GM18907 (cell line): ENCODE data around the gene FLRT1.

Experiments
- ATAC-seq: cut with Tn5 transposase; IDR thresholded peaks from one replicate; pipeline ENCODE4 v1.9.1; 2021; ENCODE audit warnings: mild to moderate bottlenecking, moderate library complexity; ENCODE audit not compliant: unreplicated experiment

FLRT1 gene

DNA sequence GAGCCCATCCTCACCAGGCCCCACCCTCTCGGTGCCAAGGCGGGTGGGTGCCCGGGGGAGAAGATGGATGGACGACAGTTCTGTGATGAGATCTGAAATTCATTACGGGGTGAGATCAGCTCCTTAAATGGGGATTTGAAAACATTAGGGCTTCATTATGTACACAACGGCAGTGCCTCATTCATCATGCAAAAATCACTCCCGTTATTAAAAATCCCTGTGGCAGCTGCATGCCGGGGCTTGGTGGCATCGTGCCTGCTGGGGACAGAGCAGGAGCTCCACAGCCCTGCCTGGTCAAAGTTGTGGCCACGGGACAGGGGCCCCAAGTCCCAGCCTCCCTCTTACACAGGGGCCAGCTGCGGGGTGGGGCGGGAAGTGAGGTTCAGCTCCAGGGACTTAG is 29.3 kb upstream of the FLRT1 start:
- no peak for ATAC-seq

DNA sequence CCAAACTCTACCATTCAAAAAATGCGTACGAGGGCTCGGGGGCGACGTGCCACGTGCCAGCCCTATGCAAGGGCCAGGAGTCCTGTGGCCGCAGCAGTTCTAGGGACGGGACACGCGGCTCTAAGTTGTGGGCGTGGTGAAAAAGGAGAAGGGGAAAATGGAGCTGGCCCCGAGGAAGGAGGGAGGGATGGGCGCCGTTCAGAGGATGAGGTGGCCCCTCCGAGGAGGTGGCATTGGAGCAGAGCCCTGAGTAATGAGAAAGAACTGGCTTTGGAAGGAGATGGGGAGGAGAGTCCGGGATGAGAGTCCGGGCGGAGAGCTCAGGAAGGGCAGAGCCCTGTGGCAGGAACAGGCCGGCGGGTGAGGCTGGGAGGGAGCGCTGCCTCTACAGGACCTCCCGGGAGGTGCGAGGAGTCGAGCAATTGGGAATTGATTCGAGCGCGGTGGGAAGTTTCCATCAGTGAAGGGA is 28.5 kb upstream of the FLRT1 start:
- ATAC-seq: no peak

DNA sequence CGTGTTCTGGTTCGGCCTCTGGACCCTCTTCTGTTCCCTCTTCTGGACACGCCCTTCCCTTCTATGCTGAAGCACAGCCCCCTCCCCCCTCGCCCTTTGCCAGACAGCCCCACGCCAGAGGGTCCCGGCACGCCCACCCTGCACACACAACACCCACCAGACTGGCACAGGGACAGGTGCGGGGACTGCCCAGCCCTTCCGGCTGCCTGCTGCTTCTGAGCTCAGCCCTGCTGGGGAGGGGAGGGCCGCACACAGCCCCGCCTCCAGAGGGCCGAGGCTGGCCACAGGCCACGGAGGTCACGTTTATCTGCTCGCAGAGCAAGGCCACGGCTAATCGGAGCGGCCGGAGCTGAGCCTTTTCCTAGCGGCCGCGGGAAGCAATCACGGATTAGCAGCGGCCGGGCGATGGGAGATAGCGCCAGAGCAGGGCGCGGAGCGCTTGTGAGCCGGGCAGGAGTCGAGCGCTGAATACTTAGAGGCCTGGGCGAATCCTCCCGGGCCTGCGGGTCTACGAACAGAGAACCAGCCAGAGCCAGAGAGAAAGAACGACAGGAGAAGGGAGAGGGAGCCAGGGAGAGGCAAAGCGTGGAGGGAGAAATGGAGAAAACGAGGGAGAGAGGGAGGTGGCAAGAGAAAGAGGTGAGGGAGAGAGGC is 28.0 kb upstream of the FLRT1 start:
- no peak for ATAC-seq

DNA sequence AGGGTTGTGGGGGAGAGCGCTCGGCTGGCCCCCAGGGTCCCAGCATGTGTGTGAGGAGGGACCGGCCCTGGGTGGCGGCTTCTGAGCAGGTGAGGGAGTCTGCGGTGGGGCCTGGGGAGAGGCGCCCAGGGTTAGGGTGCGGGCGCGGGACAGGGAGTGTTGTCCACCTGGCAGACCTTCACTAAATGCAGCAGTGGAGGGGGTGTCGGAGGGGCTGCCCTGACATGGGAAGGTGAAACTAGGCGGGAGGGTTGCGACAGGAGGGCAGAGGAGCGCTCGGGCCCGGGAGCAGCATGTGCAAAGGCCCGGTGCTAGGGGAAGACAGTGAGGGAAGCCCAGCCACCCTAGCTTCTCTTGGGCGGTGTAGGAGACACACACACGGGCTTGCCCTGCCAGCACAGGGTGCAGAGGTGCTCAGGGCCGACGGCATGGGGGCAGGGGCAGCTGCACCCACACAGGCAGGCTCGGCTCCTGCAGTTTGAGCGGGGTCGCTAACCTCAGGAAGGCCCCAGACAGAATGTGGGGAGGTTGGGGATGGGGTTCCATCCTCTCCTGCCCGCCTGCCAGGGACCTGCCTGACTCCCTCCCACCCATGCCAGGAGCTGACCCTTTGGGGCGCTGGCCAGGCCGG is 27.3 kb upstream of the FLRT1 start:
- no peak for ATAC-seq

DNA sequence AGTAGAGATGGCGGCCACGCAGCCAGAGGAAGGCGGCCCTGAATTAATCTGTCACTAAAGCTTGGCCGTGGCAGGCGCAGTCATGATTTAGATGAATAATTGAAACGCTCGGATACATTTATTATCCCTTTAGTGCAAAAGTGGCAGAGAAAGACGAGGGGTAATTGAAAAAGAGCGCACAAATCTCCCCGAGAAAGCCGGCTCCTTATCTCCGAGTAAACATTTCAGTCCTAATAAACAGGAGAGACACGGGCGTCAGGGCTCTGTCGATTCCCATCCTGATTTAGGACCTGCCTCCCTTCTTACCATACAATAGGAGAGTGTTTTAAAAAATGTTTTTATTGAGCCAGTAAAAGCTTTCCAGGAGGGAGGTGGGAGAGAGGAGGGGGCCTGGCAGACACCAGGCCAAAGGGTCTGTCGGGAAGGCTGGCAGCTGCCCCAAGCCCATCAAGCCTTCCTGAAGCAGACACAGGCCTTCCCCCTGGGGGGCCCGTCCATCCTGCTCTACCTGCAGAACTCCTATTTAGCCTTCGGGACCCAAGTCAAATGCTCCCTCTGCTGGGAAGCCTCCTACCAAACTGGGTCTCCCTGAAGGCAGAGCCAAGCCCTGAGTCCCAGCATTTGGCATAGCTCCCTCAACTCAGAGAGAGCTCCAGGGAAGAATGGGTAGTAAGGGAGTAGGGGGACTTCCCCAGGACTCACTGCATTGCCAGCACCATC is 26.7 kb upstream of the FLRT1 start:
- ATAC-seq: no peak

DNA sequence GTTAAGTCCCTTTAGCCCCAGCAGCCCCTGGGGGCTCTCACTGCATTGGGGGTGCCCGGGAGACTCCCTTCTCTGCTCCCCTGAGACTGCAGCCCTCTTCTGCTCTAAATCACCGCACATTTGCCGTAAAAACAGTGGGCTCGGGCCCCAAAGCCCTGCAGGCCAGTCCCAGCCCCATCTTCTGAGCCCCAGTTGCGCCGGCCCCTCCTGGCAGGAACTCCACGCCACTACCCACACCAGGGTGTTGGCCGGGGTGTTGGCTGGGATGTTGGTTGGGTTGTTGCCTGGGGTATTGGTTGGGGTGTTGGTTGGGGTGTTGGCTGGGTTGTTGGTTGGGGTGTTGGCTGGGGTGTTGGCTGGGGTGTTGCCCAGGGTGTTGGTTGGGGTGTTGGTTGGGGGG is 26.0 kb upstream of the FLRT1 start:
- ATAC-seq: no peak

DNA sequence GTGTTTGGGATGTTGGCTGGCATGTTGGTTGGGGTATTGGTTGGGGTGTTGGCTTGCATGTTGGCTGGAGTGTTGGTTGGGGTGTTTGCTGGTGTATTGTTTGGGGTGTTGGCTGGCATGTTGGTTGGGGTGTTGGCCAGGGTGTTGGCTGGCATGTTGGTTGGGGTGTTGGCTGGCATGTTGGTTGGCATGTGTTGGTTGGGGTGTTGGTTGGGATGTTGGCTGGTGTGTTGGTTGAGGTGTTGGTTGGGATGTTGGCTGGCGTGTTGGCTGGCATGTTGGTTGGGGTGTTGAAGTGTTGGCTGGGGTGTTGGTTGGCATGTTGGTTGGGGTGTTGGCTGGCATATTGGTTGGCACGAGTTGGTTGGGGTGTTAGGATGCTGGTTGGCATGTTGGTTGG is 24.9 kb upstream of the FLRT1 start:
- no peak for ATAC-seq

DNA sequence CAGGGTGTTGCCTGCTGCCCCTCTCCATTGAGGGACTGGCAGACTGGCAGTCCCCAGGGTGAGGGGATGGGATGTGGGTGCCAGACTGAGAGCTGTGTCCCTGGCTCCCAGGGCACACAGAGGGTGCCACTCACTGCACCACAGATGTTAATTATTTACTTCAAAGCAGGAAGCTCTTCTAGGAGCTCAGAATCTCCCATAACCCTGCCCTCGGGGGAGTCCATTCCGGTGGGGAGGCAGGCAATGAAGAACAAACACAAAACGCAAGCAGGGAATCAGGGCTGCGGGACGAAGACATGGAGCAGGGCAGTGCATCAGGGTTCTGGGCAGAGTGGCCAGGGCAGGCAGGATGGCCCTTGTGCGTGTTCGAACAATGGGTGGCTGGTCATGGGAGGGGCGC is 24.4 kb upstream of the FLRT1 start:
- no peak for ATAC-seq

DNA sequence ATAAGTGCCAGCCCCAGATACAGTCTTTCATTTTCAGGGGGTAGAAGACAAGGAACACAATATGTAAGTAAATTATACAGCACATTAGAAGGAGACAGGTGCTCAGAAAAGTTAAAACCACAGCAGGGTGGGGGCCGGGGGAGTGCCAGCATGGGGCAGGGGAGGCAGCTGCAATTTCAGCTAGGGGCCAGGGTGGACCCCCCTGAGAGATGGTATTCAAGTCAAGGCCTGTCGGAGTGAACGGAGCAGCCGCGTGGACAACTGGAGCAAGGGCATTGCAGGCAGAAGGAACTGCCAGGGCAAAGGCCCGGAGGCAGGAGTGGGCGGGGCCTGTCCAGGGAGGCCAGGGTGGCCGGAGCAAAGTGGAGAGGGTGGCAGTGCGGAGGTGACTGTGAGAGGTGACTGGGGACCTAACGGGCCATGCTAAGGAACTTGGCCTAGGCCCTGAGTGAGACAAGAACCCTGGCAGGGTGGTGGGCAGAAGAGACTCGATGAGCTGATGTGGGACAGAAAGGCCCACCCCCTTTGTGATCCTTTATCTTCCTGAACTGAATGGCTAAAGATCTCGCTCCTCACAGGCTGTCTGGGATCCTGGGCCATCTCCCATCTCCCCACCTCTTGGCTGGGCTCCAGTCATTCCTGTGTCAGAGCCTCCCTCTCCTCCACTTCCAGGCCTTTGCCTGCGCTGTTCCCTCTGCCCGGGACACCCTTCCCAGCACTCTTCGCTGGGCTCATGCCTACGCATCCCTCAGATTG is 22.4 kb upstream of the FLRT1 start:
- ATAC-seq: no peak

DNA sequence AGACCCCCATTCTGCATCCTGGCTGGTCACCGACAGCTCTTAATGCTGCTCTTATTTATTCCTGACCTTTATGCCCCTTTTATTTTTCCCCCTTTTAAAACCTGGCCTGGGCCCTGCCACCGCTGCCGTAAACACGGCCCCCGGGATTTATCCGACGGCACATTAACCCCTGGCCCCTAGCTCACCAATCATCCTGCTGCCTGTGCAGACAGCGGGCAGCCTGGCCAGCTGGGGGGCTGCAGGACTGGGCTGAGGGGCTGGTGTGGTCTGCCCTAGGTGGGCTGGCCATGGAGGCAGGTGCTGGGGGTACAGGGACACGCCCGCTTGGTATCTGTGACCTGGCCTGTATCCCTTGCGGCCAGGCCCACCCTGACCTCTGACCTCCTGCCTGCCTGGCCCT is 21.4 kb upstream of the FLRT1 start:
- ATAC-seq: no peak

DNA sequence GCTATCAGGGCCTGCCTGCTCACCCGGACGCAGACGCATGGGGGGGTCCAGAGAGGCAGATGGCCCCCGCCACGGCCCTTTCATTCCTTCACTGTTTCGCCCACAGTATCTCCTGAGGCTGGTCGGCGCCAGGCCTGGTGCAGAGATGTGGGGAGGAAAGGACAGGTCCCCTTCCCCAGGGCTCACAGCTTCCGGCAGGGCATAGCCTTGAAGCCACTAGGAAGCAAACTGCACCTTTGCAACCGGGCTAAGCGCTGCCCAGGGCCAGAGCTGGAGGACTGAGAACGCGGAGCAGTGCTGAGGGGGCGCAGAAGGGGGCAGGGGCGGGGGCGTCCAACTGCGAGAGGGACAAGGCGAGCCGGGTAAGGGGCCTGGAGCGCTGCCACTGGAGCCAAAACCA is 20.2 kb upstream of the FLRT1 start:
- ATAC-seq: no peak

DNA sequence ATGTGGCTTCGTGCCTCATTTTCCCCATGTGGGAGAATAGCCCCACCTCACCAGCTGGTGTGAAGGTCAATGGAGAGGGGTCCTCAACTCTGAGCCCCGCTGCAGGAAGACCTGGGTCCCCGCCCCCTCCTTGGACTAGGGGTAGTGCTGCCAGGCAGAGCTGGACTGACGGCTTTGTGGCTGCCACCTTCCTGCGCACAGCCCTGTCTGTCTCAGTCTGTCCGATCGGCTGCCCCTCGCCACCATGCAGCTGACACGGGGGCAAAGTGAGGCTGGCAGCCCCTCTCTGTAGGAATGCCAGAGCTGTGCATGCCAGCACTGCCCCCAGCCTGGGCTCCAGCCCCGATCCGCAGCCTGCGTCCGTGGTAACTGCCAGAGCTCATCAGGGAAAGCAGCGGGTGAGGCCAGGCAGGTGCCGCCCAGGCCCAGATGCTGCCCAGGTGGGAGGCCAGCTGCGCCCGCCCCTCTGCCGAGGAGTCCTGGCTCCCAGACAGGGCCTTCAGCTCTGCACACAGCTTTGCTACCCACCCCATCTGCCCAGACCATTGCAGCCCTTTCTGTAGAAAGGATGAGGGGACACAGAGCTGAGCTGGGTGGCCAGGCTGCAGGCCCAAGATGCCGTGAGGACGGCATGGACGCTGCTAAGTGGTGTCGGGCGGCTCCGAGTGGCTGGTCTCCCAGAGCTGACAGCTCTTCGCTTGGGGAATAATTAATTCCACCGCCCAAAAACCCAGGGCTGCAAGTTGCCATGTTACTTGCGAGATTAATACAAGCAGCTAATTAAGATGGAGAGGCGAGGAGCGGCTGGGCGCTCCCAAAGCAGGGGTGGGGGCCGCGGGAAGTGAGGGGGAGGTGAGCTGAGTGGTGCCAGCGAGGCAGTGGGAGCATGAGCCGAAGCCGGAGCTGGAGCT is 19.5 kb upstream of the FLRT1 start:
- ATAC-seq: no peak

DNA sequence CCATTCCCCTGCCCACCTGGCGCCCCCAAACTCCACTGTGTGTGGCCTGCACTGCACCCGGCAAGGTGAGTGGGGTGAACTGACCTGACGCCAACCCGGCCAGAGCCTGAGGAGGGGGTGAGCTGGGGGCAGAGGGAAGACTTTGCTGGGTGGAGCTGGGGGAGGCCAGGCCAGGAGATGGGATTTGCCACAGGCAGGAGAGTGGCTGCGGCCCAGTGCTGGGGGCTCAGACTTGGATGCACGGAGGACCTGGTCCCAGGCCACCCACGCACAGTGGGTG is 17.8 kb upstream of the FLRT1 start:
- ATAC-seq: no peak

DNA sequence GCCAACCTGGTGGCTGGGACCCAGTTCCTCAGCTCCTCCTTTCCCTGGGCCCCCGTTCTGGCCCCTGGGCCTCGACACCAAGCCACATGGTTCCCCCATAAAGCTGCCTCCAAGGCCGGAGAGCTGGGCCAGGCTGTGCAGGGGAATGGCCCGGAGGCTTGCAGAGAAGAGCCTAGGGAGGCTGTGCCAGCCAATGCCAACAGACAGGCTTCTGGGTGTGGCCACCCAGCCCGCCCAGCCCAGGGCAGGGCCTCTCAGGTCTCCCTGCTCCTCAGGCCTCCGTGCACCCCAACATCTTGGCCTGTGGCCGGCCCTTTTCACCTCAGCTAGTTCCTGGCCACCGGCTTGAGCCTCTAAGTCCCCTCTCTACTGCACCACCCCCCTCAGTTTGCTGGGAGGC is 17.4 kb upstream of the FLRT1 start:
- no peak for ATAC-seq

DNA sequence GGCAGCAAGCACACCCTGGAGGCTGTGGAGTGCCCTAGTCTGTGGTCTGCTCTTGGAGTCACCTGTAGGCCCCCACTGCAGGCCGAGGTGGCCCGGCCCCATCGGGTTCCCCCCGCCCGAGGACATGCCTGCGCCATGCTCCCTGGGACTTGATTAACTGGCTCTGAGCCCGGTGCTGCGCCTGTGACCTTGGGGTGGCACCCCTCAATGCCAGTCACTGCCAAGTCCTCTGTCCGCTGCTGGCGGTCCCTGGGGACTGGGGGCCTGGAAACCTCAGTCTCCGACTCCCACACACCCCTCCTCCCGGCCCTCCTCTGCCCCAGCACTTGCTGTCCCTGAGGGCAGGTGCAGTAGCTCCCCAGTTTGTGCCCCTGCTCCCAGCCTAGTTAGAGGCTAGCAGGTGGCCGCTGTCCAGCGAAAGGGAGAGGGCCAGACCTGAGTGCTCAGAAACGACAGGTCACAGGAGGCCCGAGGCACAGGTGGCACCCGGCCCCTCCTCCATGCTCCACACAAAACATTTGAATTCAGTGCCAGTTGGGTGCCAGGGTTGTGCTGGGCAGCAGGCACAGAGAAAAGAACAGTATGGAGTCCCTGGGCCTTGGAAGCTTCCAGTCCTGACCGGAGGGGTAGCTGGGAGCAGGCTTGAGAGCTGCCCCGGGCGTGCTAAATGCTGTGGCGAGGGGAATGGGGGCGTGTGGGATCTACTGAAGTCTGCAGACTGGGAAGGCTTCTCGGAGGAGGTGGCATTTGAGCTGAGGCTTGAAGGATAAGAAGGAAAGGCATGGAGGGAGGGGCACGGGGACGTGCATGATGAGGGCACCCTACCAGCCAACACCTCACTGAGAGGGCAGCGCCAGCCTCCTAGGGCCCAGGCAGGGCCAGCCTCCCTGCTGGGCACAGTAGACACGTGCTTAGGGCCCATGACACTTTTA is 16.4 kb upstream of the FLRT1 start:
- no peak for ATAC-seq

DNA sequence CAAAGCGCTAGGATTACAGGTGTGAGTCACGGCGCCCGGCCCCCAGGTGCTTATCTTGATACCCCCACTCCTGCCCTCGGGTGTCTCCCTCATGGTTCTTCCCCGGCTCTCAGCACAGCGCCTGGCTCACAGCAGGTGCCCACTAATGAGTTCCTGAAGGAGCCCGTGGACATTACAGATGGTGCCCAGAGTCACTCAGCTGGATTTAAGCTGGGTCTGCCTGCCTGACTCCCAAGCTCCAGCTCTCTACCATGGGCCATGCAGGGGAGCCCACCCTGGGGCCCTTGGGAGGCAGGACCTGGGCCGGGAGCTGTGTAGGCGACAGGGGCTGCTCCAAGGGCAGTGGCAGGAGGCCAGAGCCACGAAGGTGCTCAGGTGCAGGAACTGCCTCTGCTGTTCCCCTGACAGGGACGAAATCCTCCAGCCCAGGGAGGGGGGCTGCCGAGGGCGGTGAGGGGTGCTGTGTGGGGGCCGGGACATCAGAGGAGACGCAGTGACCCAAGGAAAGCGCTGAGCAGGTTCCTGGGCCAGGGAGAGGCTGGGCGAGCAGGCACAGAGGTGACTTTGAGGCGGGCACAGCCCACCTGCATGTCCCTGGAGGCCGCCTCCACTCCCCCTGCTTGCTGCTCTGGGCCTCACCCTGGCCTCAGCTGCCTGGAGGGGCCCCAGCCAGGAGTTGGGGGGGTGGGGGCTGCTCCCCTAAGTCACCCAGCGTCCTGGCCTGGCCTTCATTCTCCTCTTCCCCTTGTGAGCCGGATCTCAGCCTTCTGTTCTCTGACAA is 14.6 kb upstream of the FLRT1 start:
- ATAC-seq: no peak

DNA sequence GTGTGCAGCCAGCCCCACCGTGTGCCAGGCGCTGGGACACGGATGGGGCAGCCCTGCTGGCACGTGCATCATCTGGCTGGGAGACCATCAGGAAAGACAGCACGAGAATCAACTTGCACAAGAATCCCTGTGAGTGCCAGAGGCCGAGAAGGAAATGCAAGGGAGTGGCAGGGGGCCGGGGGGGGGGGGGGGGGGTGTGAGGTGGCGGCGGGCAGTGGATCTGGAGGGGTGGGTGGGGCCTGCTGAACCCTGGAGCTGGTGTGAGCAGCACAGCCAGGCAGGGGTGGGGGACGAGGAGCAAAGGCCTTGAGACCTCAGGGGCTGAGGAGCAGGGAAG is 14.0 kb upstream of the FLRT1 start:
- ATAC-seq: no peak

DNA sequence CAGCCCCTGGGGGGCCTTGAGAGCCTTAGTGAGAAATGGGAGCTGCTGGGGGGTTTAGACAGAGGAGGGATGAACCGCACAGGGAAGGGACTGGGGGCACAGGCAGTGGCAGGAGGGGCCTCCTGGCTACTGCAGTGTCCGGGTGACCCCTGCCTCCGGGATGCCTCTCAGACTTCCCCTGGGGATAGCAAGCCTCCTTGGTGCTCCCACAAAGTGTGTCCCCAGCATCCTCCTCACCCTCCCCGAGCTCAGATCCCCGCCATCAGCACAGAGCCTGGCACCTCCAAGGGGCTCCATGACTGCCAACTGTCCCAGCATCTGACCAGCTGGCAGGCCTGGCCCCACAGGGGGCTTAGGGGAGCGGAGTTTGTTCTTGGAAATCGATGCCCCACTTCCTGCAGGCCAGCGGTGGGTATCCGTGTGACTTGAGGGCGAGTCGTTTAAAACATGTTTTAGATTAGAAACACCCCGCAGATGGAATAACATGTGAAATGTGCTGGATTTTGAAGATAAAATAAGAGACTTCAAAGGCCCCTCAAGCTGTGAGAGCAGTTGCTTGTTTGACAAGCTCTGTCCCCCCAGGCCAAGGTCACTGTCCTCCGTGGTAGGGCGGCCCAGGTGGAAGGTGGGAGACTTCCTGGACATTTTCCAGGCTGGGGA is 13.5 kb upstream of the FLRT1 start:
- no peak for ATAC-seq
